Stromal cell of bone marrow (primary cell): Measurements from ENCODE around the gene RNASE2.
"Not testable (repeated sequence)": the region's sequence is repeated elsewhere in the genome, so short reads cannot be mapped to it uniquely, and the experiment has no call there.

Experiments used
- DNase-seq: peaks from one replicate; pipeline ENCODE4 v3.0.0-alpha.2; 2012; ENCODE audit warnings: low read depth

Gene RNASE2

GRCh38 chr14:20954736-20955537 lies at the start of gene RNASE2:
TSS of gene RNASE2 (plus strand) at chr14:20955487. CDS start at chr14:20955772, 285 bp downstream.
- DNase-seq = not testable (repeated sequence)

GRCh38 chr14:20905676-20906075 lies 49.6 kb upstream of the RNASE2 start:
- DNase-seq = no peak

GRCh38 chr14:20907214-20907613 lies 48.1 kb upstream of the RNASE2 start:
- no peak for DNase-seq

- not testable (repeated sequence) for DNase-seq
Observed at GRCh38 chr14:20910822-20911221, 44.5 kb upstream of the RNASE2 start.

- DNase-seq = peak; percentile 2
Observed at GRCh38 chr14:20919038-20919756, 36.1 kb upstream of the RNASE2 start.

GRCh38 chr14:20923766-20924297 lies 31.5 kb upstream of the RNASE2 start:
- not testable (repeated sequence) for DNase-seq

- DNase-seq = no peak
Observed at GRCh38 chr14:20934148-20934762, 21.0 kb upstream of the RNASE2 start.

- DNase-seq = no peak
Observed at GRCh38 chr14:20935303-20935984, 19.8 kb upstream of the RNASE2 start.

GRCh38 chr14:20945146-20945545 lies 10.1 kb upstream of the RNASE2 start:
- not testable (repeated sequence) for DNase-seq

- DNase-seq = not testable (repeated sequence)
Observed at GRCh38 chr14:20946707-20947106, 8.6 kb upstream of the RNASE2 start.

GRCh38 chr14:20955538-20955873 lies 219 bp downstream of the RNASE2 start:
- not testable (repeated sequence) for DNase-seq

GRCh38 chr14:20956376-20956976 lies 1.2 kb downstream of the RNASE2 start:
- DNase-seq = no peak

- not testable (repeated sequence) for DNase-seq
Observed at GRCh38 chr14:20958946-20959345, 3.7 kb downstream of the RNASE2 start.

GRCh38 chr14:20969336-20969735 lies 14.0 kb downstream of the RNASE2 start:
- no peak for DNase-seq

GRCh38 chr14:20970647-20970982 lies 15.3 kb downstream of the RNASE2 start:
- no peak for DNase-seq

GRCh38 chr14:20970983-20971704 lies 15.9 kb downstream of the RNASE2 start:
- peak; percentile 63 for DNase-seq

GRCh38 chr14:20971705-20972021 lies 16.4 kb downstream of the RNASE2 start:
- DNase-seq = no peak

GRCh38 chr14:20973501-20973900 lies 18.2 kb downstream of the RNASE2 start:
- DNase-seq = no peak

- DNase-seq = no peak
Observed at GRCh38 chr14:20976291-20976690, 21.0 kb downstream of the RNASE2 start.

GRCh38 chr14:20978687-20979086 lies 23.4 kb downstream of the RNASE2 start:
- no peak for DNase-seq

- no peak for DNase-seq
Observed at GRCh38 chr14:20980906-20981305, 25.6 kb downstream of the RNASE2 start.
